ENCODE data around the gene RNF217. TPM values are rescaled to one million over a fixed set of nuclear protein-coding genes. Genes with fewer than 3 reads are reported as not detected.

Gene RNF217
- total and polyA plus RNA-seq, 2 of the 13 experiments (the other 11 are each of a cell fraction or from before 2014, with no cell fraction given) = 2.2 to 2.4 TPM

- no peaks in the 10 kb centered on the region for H3K36me3 ChIP-seq (replicated peaks in 1 of 2; ENCODE audit: control insufficient read depth in 1 of 2, insufficient read depth in 2 of 2, low read length in 2 of 2)
- FAIRE-seq (no peak), DNase-seq (ENCODE audit: low spot score) (no peak), ATAC-seq (peak; percentile 97)
- H3K27ac ChIP-seq (ENCODE audit: extremely low read length, insufficient read depth, low read length) = no peak overlapping the region
- peaks cover 0 to 31% of the 10 kb centered on the region in 2 experiments; a peak in 4 of 5 replicates for H3K27me3 ChIP-seq (ENCODE audit: control insufficient read depth in 1 of 2, insufficient read depth in 2 of 2, low read length in 2 of 2)
- H3K79me2 ChIP-seq (ENCODE audit: insufficient read depth, low read length) = no peaks in the 10 kb centered on the region
- ChIA-PET CTCF (ENCODE audit: low intra/inter-chr PET ratio, low total read pairs) (no interaction called here), POLR2A (no interaction called here)
- H3K4me1 ChIP-seq (ENCODE audit: insufficient read depth, low read length) = no peaks in the 10 kb centered on the region
- in situ Hi-C loops (cut with HindIII; ENCODE audit: extremely low pct_ligation_motif_present, low pct_unique_long_range_greater_than_20kb) = no loop called here
- BruUV-seq (replicated peaks) = no TSS peak
- WGBS (ENCODE audit: low lambda C conversion rate) = 5% methylated on average over 31 of the region's 48 CpGs
- H3K4me3 ChIP-seq (replicated peaks in 1 of 3; ENCODE audit: insufficient read depth in 1 of 3, low read depth in 2 of 3, low read length in 3 of 3) = peak overlapping the region; percentile 3 to 58 (median 37); a peak in 4 of 6 replicates
- no peak overlapping the region for H2AFZ ChIP-seq (ENCODE audit: low read length)
- H3K4me2 ChIP-seq (ENCODE audit: low read depth, low read length) = peak overlapping the region; percentile 54
- H3K9me3 ChIP-seq (ENCODE audit: low read length) = no peaks in the 10 kb centered on the region
- no peak overlapping the region for H3K9ac ChIP-seq (ENCODE audit: insufficient read depth, low read depth, low read length)
- intact Hi-C loops (cut with micrococcal nuclease; ENCODE audit: unreplicated experiment) = no loop called here
- no peaks in the 10 kb centered on the region for H4K20me1 ChIP-seq (ENCODE audit: insufficient read depth, low read length)
- TF ChIP-seq SKI (IDR thresholded peaks at IDR 0.05; ENCODE audit: partially characterized antibody) (no peak), ZBTB3 (CRISPR knock-in tag; IDR thresholded peaks at IDR 0.05; ENCODE audit: borderline replicate concordance, low read depth) (no peak), ZNF430 (CRISPR knock-in tag; IDR thresholded peaks at IDR 0.05) (no peak), MXI1 (IDR thresholded peaks at IDR 0.05; ENCODE audit: borderline replicate concordance, low read depth, low read length) (no peak), NRL (CRISPR knock-in tag; IDR thresholded peaks at IDR 0.05; ENCODE audit: borderline replicate concordance) (no peak), RERE (CRISPR knock-in tag; IDR thresholded peaks at IDR 0.05; ENCODE audit: low read depth) (no peak), FOXO1 (CRISPR knock-in tag; IDR thresholded peaks at IDR 0.05) (no peak), ZNF44 (CRISPR knock-in tag; IDR thresholded peaks at IDR 0.05) (no peak), ZNF567 (CRISPR knock-in tag; IDR thresholded peaks at IDR 0.05; ENCODE audit: borderline replicate concordance) (no peak), HMGA1 (CRISPR knock-in tag; conservative IDR thresholded peaks at IDR 0.05) (no peak), BHLHE40 (IDR thresholded peaks at IDR 0.05; ENCODE audit: low read length) (no peak), ZNF780A (CRISPR knock-in tag; IDR thresholded peaks at IDR 0.05) (no peak), ZBTB7B (CRISPR knock-in tag; IDR thresholded peaks at IDR 0.05) (no peak), IKZF1 (IDR thresholded peaks at IDR 0.05) (no peak)
- TF ChIP-seq, protein P1, sequence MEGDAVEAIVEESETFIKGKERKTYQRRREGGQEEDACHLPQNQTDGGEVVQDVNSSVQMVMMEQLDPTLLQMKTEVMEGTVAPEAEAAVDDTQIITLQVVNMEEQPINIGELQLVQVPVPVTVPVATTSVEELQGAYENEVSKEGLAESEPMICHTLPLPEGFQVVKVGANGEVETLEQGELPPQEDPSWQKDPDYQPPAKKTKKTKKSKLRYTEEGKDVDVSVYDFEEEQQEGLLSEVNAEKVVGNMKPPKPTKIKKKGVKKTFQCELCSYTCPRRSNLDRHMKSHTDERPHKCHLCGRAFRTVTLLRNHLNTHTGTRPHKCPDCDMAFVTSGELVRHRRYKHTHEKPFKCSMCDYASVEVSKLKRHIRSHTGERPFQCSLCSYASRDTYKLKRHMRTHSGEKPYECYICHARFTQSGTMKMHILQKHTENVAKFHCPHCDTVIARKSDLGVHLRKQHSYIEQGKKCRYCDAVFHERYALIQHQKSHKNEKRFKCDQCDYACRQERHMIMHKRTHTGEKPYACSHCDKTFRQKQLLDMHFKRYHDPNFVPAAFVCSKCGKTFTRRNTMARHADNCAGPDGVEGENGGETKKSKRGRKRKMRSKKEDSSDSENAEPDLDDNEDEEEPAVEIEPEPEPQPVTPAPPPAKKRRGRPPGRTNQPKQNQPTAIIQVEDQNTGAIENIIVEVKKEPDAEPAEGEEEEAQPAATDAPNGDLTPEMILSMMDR (CRISPR knock-in tag; IDR thresholded peaks at IDR 0.05) = peak; percentile 23; the same call in 1 of the 2 replicates
- TF ChIP-seq, protein P2, sequence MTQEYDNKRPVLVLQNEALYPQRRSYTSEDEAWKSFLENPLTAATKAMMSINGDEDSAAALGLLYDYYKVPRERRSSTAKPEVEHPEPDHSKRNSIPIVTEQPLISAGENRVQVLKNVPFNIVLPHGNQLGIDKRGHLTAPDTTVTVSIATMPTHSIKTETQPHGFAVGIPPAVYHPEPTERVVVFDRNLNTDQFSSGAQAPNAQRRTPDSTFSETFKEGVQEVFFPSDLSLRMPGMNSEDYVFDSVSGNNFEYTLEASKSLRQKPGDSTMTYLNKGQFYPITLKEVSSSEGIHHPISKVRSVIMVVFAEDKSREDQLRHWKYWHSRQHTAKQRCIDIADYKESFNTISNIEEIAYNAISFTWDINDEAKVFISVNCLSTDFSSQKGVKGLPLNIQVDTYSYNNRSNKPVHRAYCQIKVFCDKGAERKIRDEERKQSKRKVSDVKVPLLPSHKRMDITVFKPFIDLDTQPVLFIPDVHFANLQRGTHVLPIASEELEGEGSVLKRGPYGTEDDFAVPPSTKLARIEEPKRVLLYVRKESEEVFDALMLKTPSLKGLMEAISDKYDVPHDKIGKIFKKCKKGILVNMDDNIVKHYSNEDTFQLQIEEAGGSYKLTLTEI (CRISPR knock-in tag; conservative IDR thresholded peaks at IDR 0.05) = no peak
These were observed 137.2 kb downstream of the RNF217 start for GRCh38 chr6:125099211-125100073.

Measured in HepG2 (cell line).